ENCODE data around the gene MRPS14.

GRCh38 chr1:174976436-174977108 is 46.7 kb downstream of the MRPS14 start:
- no peak for TF ChIP-seq SUZ12 (IDR thresholded peaks at IDR 0.05)
- no peak for TF ChIP-seq FOXK2 (IDR thresholded peaks at IDR 0.05)
- no peak for TF ChIP-seq NFRKB (IDR thresholded peaks at IDR 0.05)
- no peak for TF ChIP-seq BHLHE40 (IDR thresholded peaks at IDR 0.05; ENCODE audit: borderline replicate concordance)
- TF ChIP-seq LEF1 (IDR thresholded peaks at IDR 0.05; ENCODE audit: borderline replicate concordance) = no peak
- TF ChIP-seq FOXM1 (IDR thresholded peaks at IDR 0.05; ENCODE audit: borderline replicate concordance) = no peak
- TF ChIP-seq CTBP1 (IDR thresholded peaks at IDR 0.05; ENCODE audit: borderline replicate concordance) = no peak
- TF ChIP-seq ELF4 (IDR thresholded peaks at IDR 0.05) = no peak
- no peak for TF ChIP-seq HDGF (IDR thresholded peaks at IDR 0.05; ENCODE audit: borderline replicate concordance)
- no peak for TF ChIP-seq ZNF384 (IDR thresholded peaks at IDR 0.05)
- no peak for TF ChIP-seq TARDBP (IDR thresholded peaks at IDR 0.05)
- TF ChIP-seq SP1 (IDR thresholded peaks at IDR 0.05) = no peak

Data from HEK293T (cell line).